DOHH2 (cell line): ENCODE measurements around the gene ZNF282.

Experiments
- H3F3A ChIP-seq: fragments of 200-600 bp; sonication (generic), shearing (Covaris generic); 2 replicates; pipeline ENCODE4 v1.6.0; 2016; ENCODE audit warnings: antibody characterized with exemption, mild to moderate bottlenecking; ENCODE audit not compliant: control insufficient read depth, insufficient read depth
- H3K27ac ChIP-seq: fragments of 200-600 bp; sonication (generic); 2 replicates; pipeline ENCODE4 v1.5.1; 2014; ENCODE audit warnings: low read depth, mild to moderate bottlenecking, low read length, moderate library complexity
- H3K27me3 ChIP-seq: fragments of 200-600 bp; sonication (generic); 2 replicates; pipeline ENCODE4 v1.6.1; 2014; ENCODE audit warnings: mild to moderate bottlenecking, low read length, mixed read lengths; ENCODE audit not compliant: control insufficient read depth
- H3K36me3 ChIP-seq: fragments of 200-600 bp; sonication (generic); 2 replicates; pipeline ENCODE4 v1.6.1; 2014; ENCODE audit warnings: mild to moderate bottlenecking, low read length, moderate library complexity, mixed read lengths; ENCODE audit not compliant: control insufficient read depth
- H3K4me1 ChIP-seq: fragments of 200-600 bp; sonication (generic); 2 replicates; pipeline ENCODE4 v1.6.1; 2014; ENCODE audit warnings: mild to moderate bottlenecking, low read length, mixed read lengths; ENCODE audit not compliant: control insufficient read depth
- H3K4me2 ChIP-seq: fragments of 200-600 bp; sonication (generic); 2 replicates; pipeline ENCODE4 v1.6.0; 2014; ENCODE audit warnings: mild to moderate bottlenecking, low read length, moderate library complexity
- H3K4me3 ChIP-seq: fragments of 200-600 bp; sonication (generic); 2 replicates; pipeline ENCODE4 v1.5.1; 2014; ENCODE audit warnings: mild to moderate bottlenecking, low read length, mixed read lengths
- H3K79me2 ChIP-seq: fragments of 200-600 bp; sonication (generic); 2 replicates; pipeline ENCODE4 v1.6.1; 2014; ENCODE audit warnings: mild to moderate bottlenecking, low read length, mixed read lengths; ENCODE audit not compliant: control insufficient read depth
- H3K9me2 ChIP-seq: fragments of 200-600 bp; sonication (generic); replicated peaks from 2 replicates; pipeline ENCODE4 v1.6.1; 2014; ENCODE audit warnings: mild to moderate bottlenecking, low read length, mixed read lengths; ENCODE audit not compliant: control insufficient read depth
- H3K9me3 ChIP-seq: fragments of 200-600 bp; sonication (generic); 2 replicates; pipeline ENCODE4 v1.6.1; 2014; ENCODE audit warnings: antibody characterized with exemption, low read length, mixed read lengths; ENCODE audit not compliant: control insufficient read depth, insufficient read depth
- H4K20me1 ChIP-seq: fragments of 200-600 bp; sonication (generic); 2 replicates; pipeline ENCODE4 v1.6.0; 2014; ENCODE audit warnings: low read depth, mild to moderate bottlenecking, antibody characterized with exemption, low read length, moderate library complexity; ENCODE audit not compliant: control insufficient read depth, insufficient read depth
- CTCF ChIP-seq: fragments of 200-600 bp; sonication (generic); IDR thresholded peaks from one replicate; pipeline ENCODE4 v1.5.1; 2014; ENCODE audit warnings: antibody characterized with exemption, mild to moderate bottlenecking, low read depth, low read length; ENCODE audit not compliant: poor library complexity, severe bottlenecking
- EZH2phosphoT487 ChIP-seq: fragments of 200-600 bp; sonication (generic); IDR thresholded peaks from 2 replicates; pipeline ENCODE4 v1.6.1; 2017; ENCODE audit warnings: borderline replicate concordance, mild to moderate bottlenecking, antibody characterized with exemption, low read length, moderate library complexity, mixed read lengths

ZNF282 gene

GRCh38 chr7:149205690-149206381 is 10.5 kb downstream of the ZNF282 start:
- TF ChIP-seq EZH2phosphoT487 (no peak), CTCF (no peak)
- Histone ChIP-seq H3K4me3 (no peak overlapping the region), H3K9me3 (no peaks in the 10 kb centered on the region), H3K27me3 (no peaks in the 10 kb centered on the region), H3K27ac (no peak overlapping the region), H3K36me3 (peaks cover 87% of the 10 kb centered on the region), H3K79me2 (peaks cover 32% of the 10 kb centered on the region), H4K20me1 (peaks cover 7% of the 10 kb centered on the region; the same call in 1 of the 2 replicates), H3K4me2 (no peak overlapping the region), H3K9me2 (no peaks in the 10 kb centered on the region), H3K4me1 (no peaks in the 10 kb centered on the region), H3F3A (no peaks in the 10 kb centered on the region)

GRCh38 chr7:149207324-149208035 is 12.1 kb downstream of the ZNF282 start:
- H3K27ac ChIP-seq, result no peak overlapping the region
- H3K27me3 ChIP-seq, result no peaks in the 10 kb centered on the region
- peaks cover 89% of the 10 kb centered on the region for H3K36me3 ChIP-seq
- no peaks in the 10 kb centered on the region for H3K9me2 ChIP-seq
- H3K4me3 ChIP-seq, result no peak overlapping the region
- H3K79me2 ChIP-seq, result peaks cover 22% of the 10 kb centered on the region
- H3K4me2 ChIP-seq, result no peak overlapping the region
- H4K20me1 ChIP-seq, result peaks cover 7% of the 10 kb centered on the region; the same call in 1 of the 2 replicates
- no peaks in the 10 kb centered on the region for H3F3A ChIP-seq
- H3K4me1 ChIP-seq, result no peaks in the 10 kb centered on the region
- no peaks in the 10 kb centered on the region for H3K9me3 ChIP-seq
- no peak for TF ChIP-seq EZH2phosphoT487
- no peak for TF ChIP-seq CTCF

- no peaks in the 10 kb centered on the region for H3K79me2 ChIP-seq
- no peaks in the 10 kb centered on the region for H3F3A ChIP-seq
- no peaks in the 10 kb centered on the region for H4K20me1 ChIP-seq
- TF ChIP-seq EZH2phosphoT487 (no peak), CTCF (peak; percentile 98)
- H3K4me1 ChIP-seq, result no peaks in the 10 kb centered on the region
- H3K4me3 ChIP-seq, result no peak overlapping the region
- H3K4me2 ChIP-seq, result no peak overlapping the region
- H3K9me3 ChIP-seq, result no peaks in the 10 kb centered on the region
- no peak overlapping the region for H3K27ac ChIP-seq
- H3K27me3 ChIP-seq, result no peaks in the 10 kb centered on the region
- peaks cover 89% of the 10 kb centered on the region for H3K36me3 ChIP-seq
- no peaks in the 10 kb centered on the region for H3K9me2 ChIP-seq
These were observed 14.3 kb downstream of the ZNF282 start for GRCh38 chr7:149209518-149210269.
